ENCODE measurements around the gene HOXC13.

DNA sequence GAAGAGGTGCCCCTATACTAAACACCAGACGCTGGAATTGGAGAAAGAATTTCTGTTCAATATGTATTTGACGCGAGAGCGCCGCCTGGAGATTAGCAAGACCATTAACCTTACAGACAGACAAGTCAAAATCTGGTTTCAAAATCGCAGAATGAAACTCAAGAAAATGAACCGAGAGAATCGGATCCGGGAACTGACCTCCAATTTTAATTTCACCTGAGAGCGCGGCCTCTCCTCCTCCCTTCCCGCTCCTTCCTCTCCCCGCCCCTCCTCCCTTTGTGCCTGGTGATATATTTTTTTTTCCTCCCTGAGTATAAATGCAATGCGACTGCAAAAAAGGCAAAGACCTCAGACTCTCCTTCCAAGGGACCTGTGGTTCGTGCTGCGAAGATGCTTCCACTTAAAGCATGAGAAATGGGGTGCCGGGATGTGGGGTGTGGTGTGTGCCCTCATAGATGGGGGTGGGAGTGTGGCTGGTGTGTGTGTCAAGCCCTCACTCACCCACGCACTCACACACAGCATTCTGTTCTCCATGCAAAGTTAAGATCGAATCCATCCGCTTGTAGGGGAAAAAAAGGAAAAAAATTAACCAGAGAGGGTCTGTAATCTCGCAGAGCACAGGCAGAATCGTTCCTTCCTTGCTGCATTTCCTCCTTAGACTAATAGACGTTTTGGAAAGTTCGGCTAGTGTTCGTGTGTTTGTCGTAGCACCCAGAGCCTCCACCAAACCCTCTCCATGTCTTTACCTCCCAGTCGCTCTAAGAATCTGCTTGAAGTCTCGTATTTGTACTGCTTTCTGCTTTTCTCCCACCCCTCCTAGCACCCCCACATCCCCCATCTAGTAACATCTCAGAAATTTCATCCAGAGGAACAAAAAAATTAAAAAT lies 50.8 kb downstream of the HOXC13 start:
- TF ChIP-seq POLR2A (IDR thresholded peaks at IDR 0.05; ENCODE audit: low read depth, low read length) = no peak
- TF ChIP-seq POLR2AphosphoS5 (IDR thresholded peaks at IDR 0.05; ENCODE audit: low read depth, low read length) = no peak
- no peak for TF ChIP-seq TAF1 (IDR thresholded peaks at IDR 0.05; ENCODE audit: borderline replicate concordance, low read depth, low read length)
